OCI-LY1 (cell line): Measurements from ENCODE around the gene USP8.

Experiments used
- CTCF ChIP-seq: fragments of 200-600 bp; sonication (generic), shearing (Covaris generic); IDR thresholded peaks from 2 replicates; pipeline ENCODE4 v1.5.1; 2017; ENCODE audit warnings: mild to moderate bottlenecking, antibody characterized with exemption, low read length, moderate library complexity, mixed read lengths
- EZH2 ChIP-seq: fragments of 200-600 bp; sonication (generic), shearing (Covaris generic); IDR thresholded peaks from 2 replicates; pipeline ENCODE4 v1.8.0; 2017; ENCODE audit warnings: borderline replicate concordance, mixed run types, mild to moderate bottlenecking, antibody characterized with exemption, low read length, moderate library complexity, mixed read lengths

GRCh38 chr15:50484781-50485180 lies 60.6 kb downstream of the USP8 start:
- TF ChIP-seq CTCF (no peak), EZH2 (no peak)
